GM19239 (cell line): ENCODE data around the gene SLC25A21.

Experiments used
- DNase-seq: peaks from one replicate; pipeline ENCODE4 v3.0.0; 2011; ENCODE audit warnings: low spot score; ENCODE audit not compliant: insufficient read length
- FAIRE-seq: peaks from 2 replicates; lab custom pipeline; 2011; peaks lifted over from hg19 to GRCh38; lab: Jason Lieb, UNC

The SLC25A21 gene

DNA sequence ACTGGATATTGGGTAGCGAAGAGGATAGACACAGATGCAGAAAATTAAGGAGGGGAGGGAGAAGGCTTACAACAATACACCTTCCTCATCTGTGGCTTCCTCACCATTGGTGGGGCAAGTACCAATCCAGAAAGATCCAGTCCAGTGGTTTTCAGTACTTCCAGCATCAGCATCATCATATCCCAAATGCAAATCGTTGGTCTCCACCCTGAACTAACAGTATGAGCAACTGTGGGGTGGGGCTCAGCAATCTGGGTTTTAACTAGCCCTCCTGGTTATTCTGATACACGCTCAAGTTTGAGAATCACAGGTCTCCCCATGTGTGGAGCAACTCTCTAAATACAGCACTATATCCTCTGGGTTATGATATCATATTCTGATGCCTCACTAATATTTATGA lies 317.0 kb downstream of the SLC25A21 start:
- no peak for FAIRE-seq
- DNase-seq = no peak

GRCh38 chr14:36852981-36853691 lies 319.3 kb downstream of the SLC25A21 start:
- FAIRE-seq = no peak
- no peak for DNase-seq

- FAIRE-seq = no peak
Measured at GRCh38 chr14:36848213-36848612, 324.2 kb downstream of the SLC25A21 start.

DNA sequence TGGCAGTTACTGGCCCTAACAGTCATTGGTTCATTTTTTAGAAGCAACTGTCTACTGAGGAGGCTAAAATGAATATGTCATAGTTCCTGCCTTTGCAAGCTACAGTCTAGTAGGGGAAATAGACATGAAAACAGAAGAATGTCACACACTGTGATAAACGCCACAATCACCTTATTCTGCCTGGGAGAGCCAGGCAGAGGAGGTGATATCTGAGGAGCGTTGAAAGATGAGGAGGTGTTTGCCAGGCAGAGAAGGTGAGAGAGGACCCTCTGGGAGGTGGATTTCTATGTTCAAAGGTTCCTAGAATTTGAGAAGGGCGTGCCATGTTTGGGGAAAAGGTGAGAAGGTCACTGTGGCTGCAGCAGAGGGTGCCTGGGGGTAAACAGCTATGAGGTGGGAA lies 325.0 kb downstream of the SLC25A21 start:
- DNase-seq (no peak), FAIRE-seq (no peak)

More at GRCh38 chr14:36848213-36848612, 324.2 kb downstream of the SLC25A21 start:
- DNase-seq = no peak

DNA sequence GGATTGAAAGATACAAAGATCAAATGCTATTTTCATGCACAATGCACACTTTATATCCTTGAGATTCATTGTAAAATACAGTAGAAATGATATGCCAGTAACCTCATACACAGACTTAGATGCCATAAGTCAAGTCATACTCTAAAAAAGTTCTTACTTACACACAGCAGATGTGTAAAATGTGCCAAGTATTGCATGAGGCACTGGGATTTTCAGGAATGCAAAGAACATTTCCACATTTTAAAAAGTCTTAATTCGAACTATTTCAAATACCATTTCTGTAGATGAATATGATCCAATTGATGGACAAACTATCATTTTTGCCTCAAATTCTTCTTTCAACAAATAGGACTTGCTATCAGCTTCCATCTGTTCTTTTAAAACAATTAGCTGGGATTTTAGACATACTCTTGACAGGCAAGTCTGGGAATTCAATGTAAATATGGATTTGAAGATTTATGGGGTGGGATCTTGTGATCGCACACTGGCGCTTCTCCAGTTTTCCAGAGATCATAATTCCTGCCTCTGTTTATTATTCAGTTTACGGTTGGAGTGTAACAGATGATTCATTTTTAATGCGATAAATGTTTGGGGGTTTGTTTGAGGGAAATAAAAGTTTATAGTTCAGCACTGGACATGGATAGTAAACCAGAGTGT lies 326.9 kb downstream of the SLC25A21 start:
- DNase-seq = no peak
- no peak for FAIRE-seq

DNA sequence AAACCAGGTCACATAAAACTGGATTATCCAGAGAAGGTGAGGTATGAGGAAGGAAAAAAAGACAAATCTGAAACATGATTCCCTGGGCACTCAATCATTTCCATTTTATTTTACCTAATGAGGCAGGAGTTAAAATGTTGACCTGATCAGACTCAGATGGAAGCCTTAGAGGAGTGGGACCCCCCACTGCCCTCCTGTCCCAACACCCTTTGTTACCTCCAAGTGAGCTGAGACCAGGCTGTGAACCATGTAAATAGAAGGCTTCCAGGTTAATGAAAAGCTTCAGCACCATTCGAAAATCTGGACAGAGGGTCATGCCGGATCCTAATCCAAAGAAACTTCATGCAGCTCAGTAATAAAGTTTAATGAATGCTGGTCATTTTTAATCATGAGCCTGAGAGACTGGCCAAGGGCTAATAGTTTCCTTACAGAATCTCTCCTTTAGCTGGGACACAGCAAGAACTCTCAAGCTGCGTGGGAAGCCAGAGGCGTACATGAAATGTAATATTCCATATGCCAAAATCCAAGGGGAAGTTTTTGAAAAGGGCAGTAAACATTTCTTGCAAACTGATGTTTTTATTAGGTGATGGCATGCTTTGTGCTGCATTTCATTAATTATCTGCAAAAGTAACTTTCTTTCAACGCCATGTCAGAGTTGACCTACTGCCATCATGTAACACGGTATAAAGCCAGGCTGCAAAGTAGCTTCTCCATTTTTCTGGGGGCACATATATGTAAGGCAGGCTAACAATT lies 327.8 kb downstream of the SLC25A21 start:
- no peak for FAIRE-seq
- DNase-seq = no peak

DNA sequence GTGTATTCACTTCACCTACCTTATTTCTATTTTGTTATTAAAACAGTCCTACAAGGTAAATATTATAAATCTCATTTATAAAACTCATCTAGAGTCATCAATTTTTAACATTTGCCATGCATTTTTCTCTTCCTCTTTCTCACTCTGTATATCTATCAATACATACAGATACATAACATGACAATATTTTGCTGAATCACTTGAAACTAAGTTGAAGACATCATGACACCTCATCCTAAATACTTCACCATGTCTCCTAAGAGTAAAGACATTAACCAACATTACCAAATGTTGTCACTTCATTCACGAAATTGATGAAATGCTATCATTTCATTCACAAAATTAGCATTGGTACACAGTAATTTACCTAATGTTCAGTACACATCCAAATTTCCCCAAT lies 329.0 kb downstream of the SLC25A21 start:
- DNase-seq = no peak
- no peak for FAIRE-seq

GRCh38 chr14:36835128-36835527 lies 337.3 kb downstream of the SLC25A21 start:
- no peak for FAIRE-seq
- no peak for DNase-seq

- DNase-seq = no peak
- no peak for FAIRE-seq
Measured at GRCh38 chr14:36834293-36834692, 338.1 kb downstream of the SLC25A21 start.

DNA sequence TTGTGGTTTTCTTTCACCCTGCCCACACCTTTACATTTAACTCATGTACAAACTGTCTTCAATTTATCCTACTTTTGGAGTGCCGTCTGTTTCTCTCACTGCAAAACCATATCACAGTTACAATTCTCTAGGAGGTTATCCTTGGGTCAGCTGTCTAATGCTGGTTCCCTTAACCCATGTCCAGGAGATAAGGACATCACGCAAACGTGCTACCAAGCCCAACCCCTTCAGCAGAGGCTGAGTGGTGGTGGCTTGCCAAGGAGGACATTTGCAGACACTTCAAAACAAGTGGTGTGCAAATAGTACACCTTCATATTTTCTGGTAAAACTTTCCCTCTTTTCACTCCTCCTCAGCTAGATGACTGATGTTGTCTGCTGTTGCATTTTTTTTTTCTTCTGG lies 342.9 kb downstream of the SLC25A21 start:
- FAIRE-seq = no peak
- no peak for DNase-seq

DNA sequence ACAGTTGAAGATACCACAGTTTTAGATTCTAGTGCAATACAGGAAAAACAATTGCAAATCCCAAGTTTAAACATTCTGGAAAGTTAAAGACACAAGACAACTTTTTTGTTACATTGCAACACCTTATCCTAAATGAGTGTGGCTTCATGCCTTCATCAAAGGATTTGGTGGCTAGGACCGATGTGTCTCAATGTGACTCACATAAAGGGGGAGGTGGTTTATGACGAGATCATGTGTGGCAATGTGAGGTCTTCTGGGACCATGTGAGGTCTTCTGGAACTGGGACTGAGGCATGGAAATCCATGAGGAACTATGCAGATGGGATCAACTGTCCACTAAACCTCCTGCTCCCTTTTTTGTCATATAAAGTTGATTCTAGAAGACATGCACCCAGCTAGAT lies 344.5 kb downstream of the SLC25A21 start:
- DNase-seq (no peak), FAIRE-seq (no peak)

DNA sequence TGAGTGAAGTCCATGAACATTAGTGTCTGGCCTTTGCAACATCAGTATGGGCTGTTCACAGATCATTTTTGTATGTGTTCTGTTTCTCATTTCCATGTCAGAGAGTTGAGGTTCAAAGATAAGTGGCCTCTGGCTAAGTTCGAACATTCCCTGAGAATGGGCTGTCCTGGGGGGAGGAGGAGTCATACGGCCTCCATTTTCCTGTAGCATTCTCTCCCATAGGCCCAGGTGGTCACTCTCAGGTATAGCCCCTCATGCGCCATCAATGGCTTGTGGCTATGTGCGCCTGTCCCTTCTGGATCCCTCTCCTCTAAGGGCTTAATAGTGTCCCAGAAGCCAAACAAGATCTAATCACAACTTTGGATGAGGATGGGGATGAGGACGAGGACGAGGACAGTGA lies 345.8 kb downstream of the SLC25A21 start:
- no peak for FAIRE-seq

GRCh38 chr14:36824854-36825253 lies 347.6 kb downstream of the SLC25A21 start:
- DNase-seq (no peak), FAIRE-seq (no peak)

More for the DNA sequence above, 345.8 kb downstream of the SLC25A21 start:
- no peak for DNase-seq

GRCh38 chr14:36823651-36824050 lies 348.8 kb downstream of the SLC25A21 start:
- no peak for DNase-seq
- FAIRE-seq = no peak

GRCh38 chr14:36822685-36823084 lies 349.7 kb downstream of the SLC25A21 start:
- DNase-seq (no peak), FAIRE-seq (no peak)

- no peak for FAIRE-seq
Measured at GRCh38 chr14:36820901-36821300, 351.5 kb downstream of the SLC25A21 start.

GRCh38 chr14:36820111-36820709 lies 352.2 kb downstream of the SLC25A21 start:
- no peak for FAIRE-seq

More at GRCh38 chr14:36820901-36821300, 351.5 kb downstream of the SLC25A21 start:
- DNase-seq = no peak

DNA sequence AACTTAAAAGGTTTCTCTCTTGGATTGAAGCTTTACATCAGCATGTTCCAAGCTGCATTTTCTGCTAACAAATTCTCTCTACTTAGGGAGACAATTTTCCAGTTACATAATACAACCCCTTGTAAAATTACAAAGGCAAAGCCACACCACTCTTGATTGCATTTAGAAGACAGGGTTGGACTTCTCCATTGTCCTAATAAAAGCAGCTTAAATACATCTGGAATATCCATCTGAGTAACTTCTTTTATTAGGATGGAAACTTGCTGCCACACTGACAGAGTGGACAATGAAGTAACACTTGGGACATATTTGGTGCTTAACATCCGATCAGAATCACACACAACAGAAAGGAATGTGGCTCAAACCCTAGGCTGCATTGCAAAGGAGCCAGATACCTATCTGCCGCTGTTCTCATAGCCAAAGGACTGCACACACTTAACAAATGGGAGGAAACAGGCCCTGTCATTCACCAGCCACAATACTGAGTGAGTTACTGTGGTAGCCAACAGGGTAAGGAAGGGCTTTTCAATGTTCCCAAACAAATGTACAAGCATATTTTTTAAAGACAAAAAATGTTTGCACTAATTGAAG lies 353.5 kb downstream of the SLC25A21 start:
- DNase-seq (no peak), FAIRE-seq (no peak)

More at GRCh38 chr14:36820111-36820709, 352.2 kb downstream of the SLC25A21 start:
- no peak for DNase-seq

DNA sequence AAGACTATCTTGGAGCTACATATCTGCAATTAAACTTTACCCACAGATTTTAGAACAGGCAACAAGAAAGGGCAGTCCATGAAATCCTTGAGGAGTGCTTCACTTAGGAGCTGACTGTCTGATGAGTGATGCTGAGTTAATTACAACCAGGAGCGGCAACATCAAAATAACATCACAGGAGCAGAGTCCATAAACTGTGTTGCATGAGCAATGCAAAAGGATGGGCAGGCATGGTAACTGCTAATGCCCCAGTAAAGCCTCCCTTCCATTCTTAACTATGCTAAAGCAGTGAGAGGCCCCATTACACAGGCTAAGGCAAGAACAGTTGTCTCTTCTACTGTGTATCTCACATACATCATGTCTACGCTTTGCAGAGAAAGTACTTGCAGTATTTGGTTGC lies 354.2 kb downstream of the SLC25A21 start:
- FAIRE-seq = no peak

More for the DNA sequence above, 354.2 kb downstream of the SLC25A21 start:
- no peak for DNase-seq
